Vagina (tissue), 2 donors: ENCODE results near the gene CD81. TPM values are rescaled to one million over a fixed set of nuclear protein-coding genes. Genes with fewer than 3 reads are reported as not detected.

ENCODE experiments used
- DNase-seq, 2 donors: peaks; one replicate each; pipeline ENCODE4 v3.0.0-alpha.2; 2017; ENCODE audit errors: extremely low spot score in 2 of 2
- H3K27ac ChIP-seq: fragments of 200-600 bp; sonication (generic); one replicate; pipeline ENCODE4 v1.5.1; 2019
- H3K27me3 ChIP-seq: fragments of 200-600 bp; sonication (generic); one replicate; pipeline ENCODE4 v1.5.1; 2019
- H3K36me3 ChIP-seq, 2 donors: fragments of 200-600 bp; sonication (generic); one replicate each; pipeline ENCODE4 v1.5.1; 2017 to 2019
- H3K4me1 ChIP-seq: fragments of 200-600 bp; sonication (generic); one replicate; pipeline ENCODE4 v1.5.1; 2019
- H3K4me3 ChIP-seq, 2 donors: fragments of 200-600 bp; sonication (generic); 1 replicate in 1 of 2; 2 replicates in 1 of 2; pipeline ENCODE4 v1.5.1; 2016 to 2019
- H3K9me3 ChIP-seq: fragments of 200-600 bp; sonication (generic); one replicate; pipeline ENCODE4 v1.5.1; 2019
- CTCF ChIP-seq, 3 experiments: fragments of 450-650 bp in 2 of 3; fragments of 200-600 bp in 1 of 3; sonication (generic) in 1 of 3; IDR thresholded peaks; one replicate each; pipeline ENCODE4 v1.5.1; 2017 to 2019; ENCODE audit warnings: antibody characterized with exemption in 3 of 3, mild to moderate bottlenecking in 2 of 3, moderate library complexity in 2 of 3
- POLR2A ChIP-seq, 2 donors: fragments of 450-650 bp; IDR thresholded peaks; one replicate each; pipeline ENCODE4 v1.6.1; 2017; ENCODE audit warnings: antibody characterized with exemption in 2 of 2, mild to moderate bottlenecking in 2 of 2, moderate library complexity in 2 of 2
- POLR2AphosphoS5 ChIP-seq, 2 donors: sonication (generic); formaldehyde crosslinking; IDR thresholded peaks; one replicate each; pipeline ENCODE4 v1.9.0; 2017; ENCODE audit warnings: antibody characterized with exemption in 2 of 2, mild to moderate bottlenecking in 2 of 2, low read depth in 1 of 2; ENCODE audit not compliant: insufficient read depth in 1 of 2
- intact Hi-C: fragments of 100-400 bp; cut with DNase I; formaldehyde crosslinking; loops from one replicate; pipeline ENCODE4 v1.15.1; 2023
- total RNA-seq: library from RNA; depleted of rRNA; stranded (reverse); fragments of >200 nt; gene quantifications from one replicate; pipeline ENCODE4 v1.2.3, GENCODE V29; 2016

The CD81 gene
- total RNA-seq, 1 donor from 2014 or later: 526 TPM

- intact Hi-C loops: loop anchor here (5.0 kb wide), 1 partner anchor 92 kb away; no protein-coding TSS in a partner anchor
- no peaks in the 10 kb centered on the region for H3K27me3 ChIP-seq
- peaks cover 0 to 57% of the 10 kb centered on the region in 2 donors for H3K36me3 ChIP-seq
- peaks cover 37% of the 10 kb centered on the region for H3K4me1 ChIP-seq
- no peak overlapping the region for H3K4me3 ChIP-seq
- H3K9me3 ChIP-seq: no peaks in the 10 kb centered on the region
- no peak for DNase-seq
- no peak for TF ChIP-seq CTCF (IDR thresholded peaks at IDR 0.05)
- no peak for TF ChIP-seq POLR2A (IDR thresholded peaks at IDR 0.05)
- TF ChIP-seq POLR2AphosphoS5 (IDR thresholded peaks at IDR 0.05; ENCODE audit: insufficient read depth in 1 of 2, low read depth in 1 of 2): no peak
- H3K27ac ChIP-seq: peak overlapping the region; percentile 96
Measured at GRCh38 chr11:2398664-2399355, 21.7 kb downstream of the CD81 start.

- peak overlapping the region; percentile 96 for H3K27ac ChIP-seq
- intact Hi-C loops: loop anchor here (5.0 kb wide), 1 partner anchor 92 kb away; no protein-coding TSS in a partner anchor
- TF ChIP-seq CTCF (IDR thresholded peaks at IDR 0.05) (no peak), POLR2A (IDR thresholded peaks at IDR 0.05) (no peak), POLR2AphosphoS5 (IDR thresholded peaks at IDR 0.05; ENCODE audit: insufficient read depth in 1 of 2, low read depth in 1 of 2) (no peak)
- peak overlapping the region; percentile 82 to 87 for H3K4me3 ChIP-seq
- no peak for DNase-seq
- peaks cover 0 to 53% of the 10 kb centered on the region in 2 donors for H3K36me3 ChIP-seq
- H3K9me3 ChIP-seq: no peaks in the 10 kb centered on the region
- H3K27me3 ChIP-seq: no peaks in the 10 kb centered on the region
- peaks cover 37% of the 10 kb centered on the region for H3K4me1 ChIP-seq
Measured at GRCh38 chr11:2399488-2400068, 22.5 kb downstream of the CD81 start.

GRCh38 chr11:2400069-2400761 lies 23.1 kb downstream of the CD81 start, which contains the start of gene TSSC4:
Gene TSSC4, plus strand, starts transcription at chr11:2400750. Its CDS starts 1,884 bp downstream, at chr11:2402634.
- H3K4me1 ChIP-seq: peaks cover 37% of the 10 kb centered on the region
- TF ChIP-seq POLR2AphosphoS5 (IDR thresholded peaks at IDR 0.05; ENCODE audit: insufficient read depth in 1 of 2, low read depth in 1 of 2) (peak; percentile 98 to 100), POLR2A (IDR thresholded peaks at IDR 0.05) (peak in 1 of 2 donors; percentile 65), CTCF (IDR thresholded peaks at IDR 0.05) (peak; percentile 95 to 97 (median 96))
- H3K4me3 ChIP-seq: peak within 1 kb of the TSS; percentile 87 to 97
- H3K36me3 ChIP-seq: peaks cover 0 to 48% of the 10 kb centered on the region in 2 donors
- DNase-seq: peak; percentile 100
- H3K9me3 ChIP-seq: no peaks in the 10 kb centered on the region
- intact Hi-C loops: no loop called here
- H3K27ac ChIP-seq: peak within 1 kb of the TSS; percentile 96
- no peaks in the 10 kb centered on the region for H3K27me3 ChIP-seq

GRCh38 chr11:2400762-2401435 lies 23.8 kb downstream of the CD81 start:
- TF ChIP-seq POLR2A (IDR thresholded peaks at IDR 0.05) (peak in 1 of 2 donors; percentile 48), POLR2AphosphoS5 (IDR thresholded peaks at IDR 0.05; ENCODE audit: insufficient read depth in 1 of 2, low read depth in 1 of 2) (no peak)
- peak overlapping the region; percentile 86 for H3K27ac ChIP-seq
- H3K36me3 ChIP-seq: peaks cover 0 to 41% of the 10 kb centered on the region in 2 donors
- intact Hi-C loops: no loop called here
- no peaks in the 10 kb centered on the region for H3K9me3 ChIP-seq
- peak in 1 of 2 donors; percentile 92 for DNase-seq
- H3K4me1 ChIP-seq: peaks cover 37% of the 10 kb centered on the region
- H3K27me3 ChIP-seq: no peaks in the 10 kb centered on the region
- H3K4me3 ChIP-seq: peak overlapping the region; percentile 87 to 97
